ENCODE measurements around the gene TMEM179. TPM values are rescaled to one million over a fixed set of nuclear protein-coding genes. Genes with fewer than 3 reads are reported as not detected.

TMEM179 gene
- total and polyA plus RNA-seq, 2 of the 13 experiments (the other 11 are each of a cell fraction or from before 2014, with no cell fraction given): not detected

- Histone ChIP-seq H4K20me1 (ENCODE audit: insufficient read depth, low read length) (no peaks in the 10 kb centered on the region), H3K9me3 (ENCODE audit: low read length) (no peaks in the 10 kb centered on the region), H3K4me2 (ENCODE audit: low read depth, low read length) (no peak overlapping the region), H3K4me3 (replicated peaks in 1 of 3; ENCODE audit: insufficient read depth in 1 of 3, low read depth in 2 of 3, low read length in 3 of 3) (no peak overlapping the region), H3K79me2 (ENCODE audit: insufficient read depth, low read length) (no peaks in the 10 kb centered on the region), H3K27ac (ENCODE audit: extremely low read length, insufficient read depth, low read length) (no peak overlapping the region), H3K9ac (ENCODE audit: insufficient read depth, low read depth, low read length) (no peak overlapping the region), H3K4me1 (ENCODE audit: insufficient read depth, low read length) (peaks cover 8% of the 10 kb centered on the region; the same call in 1 of the 2 replicates), H3K36me3 (replicated peaks in 1 of 2; ENCODE audit: control insufficient read depth in 1 of 2, insufficient read depth in 2 of 2, low read length in 2 of 2) (no peaks in the 10 kb centered on the region), H3K27me3 (ENCODE audit: control insufficient read depth in 1 of 2, insufficient read depth in 2 of 2, low read length in 2 of 2) (peaks cover 10 to 73% of the 10 kb centered on the region in 2 experiments), H2AFZ (ENCODE audit: low read length) (no peak overlapping the region)
- no TSS peak for BruUV-seq (replicated peaks)
- FAIRE-seq: no peak
- ATAC-seq: no peak
- DNase-seq (ENCODE audit: low spot score): no peak
- no peak for TF ChIP-seq ATF1 (CRISPR knock-in tag; IDR thresholded peaks at IDR 0.05)
- TF ChIP-seq SPEN (CRISPR knock-in tag; IDR thresholded peaks at IDR 0.05; ENCODE audit: low read depth): no peak
- no peak for TF ChIP-seq RAD51 (IDR thresholded peaks at IDR 0.05; ENCODE audit: borderline replicate concordance)
- no peak for TF ChIP-seq CREB3 (CRISPR knock-in tag; IDR thresholded peaks at IDR 0.05)
- TF ChIP-seq SMARCE1 (IDR thresholded peaks at IDR 0.05; ENCODE audit: borderline replicate concordance): no peak
- TF ChIP-seq ZSCAN31 (CRISPR knock-in tag; IDR thresholded peaks at IDR 0.05; ENCODE audit: low read depth): no peak
- TF ChIP-seq GABPA (IDR thresholded peaks at IDR 0.05; ENCODE audit: low read depth, low read length): no peak
- no peak for TF ChIP-seq GABPA (CRISPR knock-in tag; IDR thresholded peaks at IDR 0.05; ENCODE audit: low read depth)
- TF ChIP-seq MLLT10 (CRISPR knock-in tag; IDR thresholded peaks at IDR 0.05): no peak
- TF ChIP-seq ZBTB34 (CRISPR knock-in tag; IDR thresholded peaks at IDR 0.05): no peak
- TF ChIP-seq ZNF569 (CRISPR knock-in tag; IDR thresholded peaks at IDR 0.05; ENCODE audit: borderline replicate concordance): no peak
- no peak for TF ChIP-seq ZNF430 (CRISPR knock-in tag; IDR thresholded peaks at IDR 0.05)
- no peak for TF ChIP-seq ZNF180 (CRISPR knock-in tag; IDR thresholded peaks at IDR 0.05; ENCODE audit: borderline replicate concordance, low read depth)
- TF ChIP-seq CEBPG (CRISPR knock-in tag; IDR thresholded peaks at IDR 0.05): no peak
- ChIA-PET CTCF (ENCODE audit: low intra/inter-chr PET ratio, low total read pairs) (no interaction called here), POLR2A (no interaction called here)
- intact Hi-C loops (cut with micrococcal nuclease; ENCODE audit: unreplicated experiment): no loop called here
- in situ Hi-C loops (cut with HindIII; ENCODE audit: extremely low pct_ligation_motif_present, low pct_unique_long_range_greater_than_20kb): no loop called here
- WGBS (ENCODE audit: low lambda C conversion rate): 29% methylated on average over 13 of the region's 14 CpGs
Measured at GRCh38 chr14:104635717-104636116, 31.1 kb upstream of the TMEM179 start.

Measured in HepG2 (cell line).